GM20000 (cell line): ENCODE measurements around the gene PTCHD4.

Source experiments
- DNase-seq: peaks from one replicate; pipeline ENCODE4 v3.0.0; 2012; ENCODE audit warnings: low spot score
- CTCF ChIP-seq: IDR thresholded peaks from 2 replicates; pipeline ENCODE4 v1.5.1; 2012; ENCODE audit warnings: mild to moderate bottlenecking, control low read depth; ENCODE audit errors: extremely low read depth, missing control alignments

The PTCHD4 gene

GRCh38 chr6:48080227-48081009 is 30.6 kb downstream of the PTCHD4 start:
- TF ChIP-seq CTCF, result no peak
- no peak for DNase-seq

- DNase-seq, result no peak
- TF ChIP-seq CTCF, result no peak
Observed at GRCh38 chr6:48078120-48078519, 32.9 kb downstream of the PTCHD4 start.

GRCh38 chr6:48075181-48075580 is 35.8 kb downstream of the PTCHD4 start:
- no peak for TF ChIP-seq CTCF
- no peak for DNase-seq

- TF ChIP-seq CTCF, result no peak
- DNase-seq, result no peak
Observed at GRCh38 chr6:48073976-48074767, 36.8 kb downstream of the PTCHD4 start.

- no peak for DNase-seq
- TF ChIP-seq CTCF, result no peak
Observed at GRCh38 chr6:48071833-48072232, 39.2 kb downstream of the PTCHD4 start.

GRCh38 chr6:48069280-48069679 is 41.7 kb downstream of the PTCHD4 start:
- no peak for DNase-seq
- no peak for TF ChIP-seq CTCF
